NCI-H1417 (cell line): ENCODE results near the gene WDR83.
"Not testable (repeated sequence)": the region's sequence is repeated elsewhere in the genome, so short reads cannot be mapped to it uniquely, and the experiment has no call there.

Source experiments
- DNase-seq, 3 experiments: peaks; one replicate each; lab custom pipeline; 2025; lab: John Stamatoyannopoulos, UW

WDR83 gene

GRCh38 chr19:12666265-12667048 lies at the start of gene WDR83, which contains the start of gene MAN2B1:
Gene WDR83, plus strand, starts transcription at chr19:12666807. Its CDS starts 2,984 bp downstream, at chr19:12669791.
Gene MAN2B1, minus strand, starts transcription at chr19:12666742. Its CDS starts 41 bp downstream, at chr19:12666701.
- DNase-seq = peak; percentile 63 to 88 (median 86)

- DNase-seq = no peak
Observed at GRCh38 chr19:12617646-12618045, 49.0 kb upstream of the WDR83 start.

GRCh38 chr19:12621253-12622024 lies 45.2 kb upstream of the WDR83 start:
- not testable (repeated sequence) for DNase-seq

- no peak for DNase-seq
Observed at GRCh38 chr19:12623361-12624031, 43.1 kb upstream of the WDR83 start.

GRCh38 chr19:12626958-12627357 lies 39.6 kb upstream of the WDR83 start:
- no peak for DNase-seq

- no peak for DNase-seq
Observed at GRCh38 chr19:12628040-12629022, 38.3 kb upstream of the WDR83 start.

GRCh38 chr19:12629215-12629614 lies 37.4 kb upstream of the WDR83 start:
- no peak for DNase-seq

- no peak for DNase-seq
Observed at GRCh38 chr19:12636631-12637030, 30.0 kb upstream of the WDR83 start.

- DNase-seq = no peak
Observed at GRCh38 chr19:12638611-12639182, 27.9 kb upstream of the WDR83 start.

GRCh38 chr19:12639901-12640613 lies 26.6 kb upstream of the WDR83 start:
- DNase-seq = peak in 2 of 3 experiments; percentile 28 to 60

- no peak for DNase-seq
Observed at GRCh38 chr19:12641456-12641855, 25.2 kb upstream of the WDR83 start.

- DNase-seq = no peak
Observed at GRCh38 chr19:12642506-12642905, 24.1 kb upstream of the WDR83 start.

- peak in 1 of 3 experiments; percentile 25 for DNase-seq
Observed at GRCh38 chr19:12643716-12644115, 22.9 kb upstream of the WDR83 start.

GRCh38 chr19:12646551-12646950 lies 20.1 kb upstream of the WDR83 start:
- no peak for DNase-seq

GRCh38 chr19:12647047-12647446 lies 19.6 kb upstream of the WDR83 start:
- DNase-seq = no peak

GRCh38 chr19:12647490-12648071 lies 19.0 kb upstream of the WDR83 start:
- peak in 1 of 3 experiments; percentile 46 for DNase-seq

GRCh38 chr19:12648088-12648487 lies 18.5 kb upstream of the WDR83 start:
- DNase-seq = no peak

- DNase-seq = no peak
Observed at GRCh38 chr19:12649941-12650340, 16.7 kb upstream of the WDR83 start.

GRCh38 chr19:12652219-12652618 lies 14.4 kb upstream of the WDR83 start:
- no peak for DNase-seq

- DNase-seq = no peak
Observed at GRCh38 chr19:12655546-12655945, 11.1 kb upstream of the WDR83 start.
